ENCODE results near the gene SCML1.
"Not testable (repeated sequence)": the region's sequence is repeated elsewhere in the genome, so short reads cannot be mapped to it uniquely, and the experiment has no call there.

SCML1 gene

GRCh38 chrX:17773221-17773876, 36.1 kb downstream of the SCML1 start:
- no peak for TF ChIP-seq CTCF (IDR thresholded peaks at IDR 0.05; ENCODE audit: low read depth, low read length)
- no peak overlapping the region for H3K4me3 ChIP-seq (ENCODE audit: low read depth, low read length)

GRCh38 chrX:17774053-17774452, 36.8 kb downstream of the SCML1 start:
- H3K4me3 ChIP-seq (ENCODE audit: low read depth, low read length) = no peak overlapping the region
- TF ChIP-seq CTCF (IDR thresholded peaks at IDR 0.05; ENCODE audit: low read depth, low read length) = no peak

- TF ChIP-seq CTCF (IDR thresholded peaks at IDR 0.05; ENCODE audit: low read depth, low read length) = no peak
- H3K4me3 ChIP-seq (ENCODE audit: low read depth, low read length) = no peak overlapping the region
These were observed 41.7 kb downstream of the SCML1 start for GRCh38 chrX:17778997-17779396.

GRCh38 chrX:17779434-17779833, 42.1 kb downstream of the SCML1 start:
- no peak for TF ChIP-seq CTCF (IDR thresholded peaks at IDR 0.05; ENCODE audit: low read depth, low read length)
- no peak overlapping the region for H3K4me3 ChIP-seq (ENCODE audit: low read depth, low read length)

- not testable (repeated sequence) for H3K4me3 ChIP-seq (ENCODE audit: low read depth, low read length)
These were observed 49.5 kb downstream of the SCML1 start for GRCh38 chrX:17786554-17787347.

GRCh38 chrX:17787557-17787956, 50.3 kb downstream of the SCML1 start:
- H3K4me3 ChIP-seq (ENCODE audit: low read depth, low read length) = no peak overlapping the region
- no peak for TF ChIP-seq CTCF (IDR thresholded peaks at IDR 0.05; ENCODE audit: low read depth, low read length)

GRCh38 chrX:17788439-17788838, 51.1 kb downstream of the SCML1 start:
- TF ChIP-seq CTCF (IDR thresholded peaks at IDR 0.05; ENCODE audit: low read depth, low read length) = peak; percentile 77
- H3K4me3 ChIP-seq (ENCODE audit: low read depth, low read length) = no peak overlapping the region
